Measurements from ENCODE around the gene ANG.
"Not testable (repeated sequence)": the region's sequence is repeated elsewhere in the genome, so short reads cannot be mapped to it uniquely, and the experiment has no call there.

Gene ANG

GRCh38 chr14:20659813-20660395, 28.7 kb upstream of the ANG start:
- no peak overlapping the region for H3K23ac ChIP-seq (ENCODE audit: low read length in 2 of 2)
- no peak overlapping the region for H3K4me2 ChIP-seq (ENCODE audit: low read length, poor library complexity, severe bottlenecking)
- no peak overlapping the region for H2BK120ac ChIP-seq (ENCODE audit: low read depth, low read length)
- no peak overlapping the region for H2AFZ ChIP-seq (ENCODE audit: low read depth, low read length)
- no peak overlapping the region for H2AK5ac ChIP-seq (ENCODE audit: low read length, severe bottlenecking)
- H3K9me3 ChIP-seq (ENCODE audit: control insufficient read depth, low read length) = no peaks in the 10 kb centered on the region
- H2BK15ac ChIP-seq (ENCODE audit: low read depth, poor library complexity, severe bottlenecking) = no peak overlapping the region
- no peak overlapping the region for H2BK5ac ChIP-seq (ENCODE audit: low read depth, low read length, poor library complexity, severe bottlenecking)
- H2BK12ac ChIP-seq (ENCODE audit: low read length in 2 of 2) = no peak overlapping the region
- no peak for DNase-seq
- H3K79me1 ChIP-seq (replicated peaks; ENCODE audit: low read length, poor library complexity, severe bottlenecking) = no peaks in the 10 kb centered on the region
- no peak overlapping the region for H3K27ac ChIP-seq (ENCODE audit: low read length, poor library complexity, severe bottlenecking)
- no peak overlapping the region for H3K18ac ChIP-seq (ENCODE audit: low read depth in 1 of 2, low read length in 2 of 2)
- WGBS = 47% methylated on average over 25 of the region's 26 CpGs
- no peak overlapping the region for H3K4ac ChIP-seq (ENCODE audit: low read depth in 1 of 2, low read length in 2 of 2)
- H3K4me1 ChIP-seq (ENCODE audit: control insufficient read depth, insufficient read depth, low read depth, low read length) = peaks cover 5% of the 10 kb centered on the region
- no peak overlapping the region for H3K14ac ChIP-seq (ENCODE audit: low read length in 2 of 2)
- H3K36me3 ChIP-seq (ENCODE audit: control insufficient read depth in 1 of 2, insufficient read depth in 2 of 2, low read depth in 1 of 2, low read length in 2 of 2) = no peaks in the 10 kb centered on the region
- H4K8ac ChIP-seq (ENCODE audit: low read length) = no peak overlapping the region
- H3K4me3 ChIP-seq (ENCODE audit: insufficient read depth in 1 of 2, low read depth in 1 of 2, low read length in 2 of 2) = no peak overlapping the region
- no peak overlapping the region for H4K91ac ChIP-seq (ENCODE audit: low read length)
- H3K9ac ChIP-seq (ENCODE audit: low read length) = no peak overlapping the region
- H3K27me3 ChIP-seq (ENCODE audit: control insufficient read depth in 1 of 2, insufficient read depth in 1 of 2, low read length in 2 of 2) = peaks cover 87 to 88% of the 10 kb centered on the region in 2 experiments

- DNase-seq = no peak
- Histone ChIP-seq H2BK5ac (ENCODE audit: low read depth, low read length, poor library complexity, severe bottlenecking) (no peak overlapping the region), H3K36me3 (ENCODE audit: control insufficient read depth in 1 of 2, insufficient read depth in 2 of 2, low read depth in 1 of 2, low read length in 2 of 2) (no peaks in the 10 kb centered on the region), H3K79me1 (replicated peaks; ENCODE audit: low read length, poor library complexity, severe bottlenecking) (no peaks in the 10 kb centered on the region), H3K4me1 (ENCODE audit: control insufficient read depth, insufficient read depth, low read depth, low read length) (peaks cover 5% of the 10 kb centered on the region), H3K18ac (ENCODE audit: low read depth in 1 of 2, low read length in 2 of 2) (no peak overlapping the region), H3K4ac (ENCODE audit: low read depth in 1 of 2, low read length in 2 of 2) (no peak overlapping the region), H3K9me3 (ENCODE audit: control insufficient read depth, low read length) (no peaks in the 10 kb centered on the region), H3K4me2 (ENCODE audit: low read length, poor library complexity, severe bottlenecking) (no peak overlapping the region), H4K91ac (ENCODE audit: low read length) (no peak overlapping the region), H3K23ac (ENCODE audit: low read length in 2 of 2) (no peak overlapping the region), H2BK120ac (ENCODE audit: low read depth, low read length) (no peak overlapping the region), H3K4me3 (ENCODE audit: insufficient read depth in 1 of 2, low read depth in 1 of 2, low read length in 2 of 2) (no peak overlapping the region), H3K14ac (ENCODE audit: low read length in 2 of 2) (no peak overlapping the region), H2BK15ac (ENCODE audit: low read depth, poor library complexity, severe bottlenecking) (no peak overlapping the region), H2AK5ac (ENCODE audit: low read length, severe bottlenecking) (no peak overlapping the region), H2BK12ac (ENCODE audit: low read length in 2 of 2) (no peak overlapping the region), H3K9ac (ENCODE audit: low read length) (no peak overlapping the region), H3K27ac (ENCODE audit: low read length, poor library complexity, severe bottlenecking) (no peak overlapping the region), H3K27me3 (ENCODE audit: control insufficient read depth in 1 of 2, insufficient read depth in 1 of 2, low read length in 2 of 2) (peaks cover 83 to 84% of the 10 kb centered on the region in 2 experiments), H4K8ac (ENCODE audit: low read length) (no peak overlapping the region), H2AFZ (ENCODE audit: low read depth, low read length) (no peak overlapping the region)
- WGBS = 30% methylated on average over 1 of the region's 2 CpGs
Observed at GRCh38 chr14:20661197-20661596, 27.4 kb upstream of the ANG start.

- H4K91ac ChIP-seq (ENCODE audit: low read length) = no peak overlapping the region
- peak; percentile 34 for DNase-seq
- H4K8ac ChIP-seq (ENCODE audit: low read length) = no peak overlapping the region
- H3K36me3 ChIP-seq (ENCODE audit: control insufficient read depth in 1 of 2, insufficient read depth in 2 of 2, low read depth in 1 of 2, low read length in 2 of 2) = no peaks in the 10 kb centered on the region
- H3K14ac ChIP-seq (ENCODE audit: low read length in 2 of 2) = no peak overlapping the region
- peaks cover 5% of the 10 kb centered on the region for H3K4me1 ChIP-seq (ENCODE audit: control insufficient read depth, insufficient read depth, low read depth, low read length)
- no peak overlapping the region for H2BK15ac ChIP-seq (ENCODE audit: low read depth, poor library complexity, severe bottlenecking)
- no peak overlapping the region for H3K18ac ChIP-seq (ENCODE audit: low read depth in 1 of 2, low read length in 2 of 2)
- H3K27me3 ChIP-seq (ENCODE audit: control insufficient read depth in 1 of 2, insufficient read depth in 1 of 2, low read length in 2 of 2) = peaks cover 68 to 80% of the 10 kb centered on the region in 2 experiments
- H3K4me3 ChIP-seq (ENCODE audit: insufficient read depth in 1 of 2, low read depth in 1 of 2, low read length in 2 of 2) = peak overlapping the region in 1 of 2 experiments; percentile 55
- no peak overlapping the region for H3K4ac ChIP-seq (ENCODE audit: low read depth in 1 of 2, low read length in 2 of 2)
- no peak overlapping the region for H3K27ac ChIP-seq (ENCODE audit: low read length, poor library complexity, severe bottlenecking)
- H3K9ac ChIP-seq (ENCODE audit: low read length) = no peak overlapping the region
- no peak overlapping the region for H2BK5ac ChIP-seq (ENCODE audit: low read depth, low read length, poor library complexity, severe bottlenecking)
- H2AFZ ChIP-seq (ENCODE audit: low read depth, low read length) = no peak overlapping the region
- WGBS = 3% methylated on average over 26 of the region's 31 CpGs
- no peak overlapping the region for H3K23ac ChIP-seq (ENCODE audit: low read length in 2 of 2)
- no peaks in the 10 kb centered on the region for H3K79me1 ChIP-seq (replicated peaks; ENCODE audit: low read length, poor library complexity, severe bottlenecking)
- no peak overlapping the region for H2AK5ac ChIP-seq (ENCODE audit: low read length, severe bottlenecking)
- H3K4me2 ChIP-seq (ENCODE audit: low read length, poor library complexity, severe bottlenecking) = no peak overlapping the region
- H2BK12ac ChIP-seq (ENCODE audit: low read length in 2 of 2) = no peak overlapping the region
- no peaks in the 10 kb centered on the region for H3K9me3 ChIP-seq (ENCODE audit: control insufficient read depth, low read length)
- H2BK120ac ChIP-seq (ENCODE audit: low read depth, low read length) = no peak overlapping the region
Observed at GRCh38 chr14:20662968-20663732, 25.4 kb upstream of the ANG start.

GRCh38 chr14:20666400-20666961, 22.1 kb upstream of the ANG start:
- DNase-seq; H2BK120ac ChIP-seq (ENCODE audit: low read depth, low read length); H3K9me3 ChIP-seq (ENCODE audit: control insufficient read depth, low read length); H3K4me3 ChIP-seq (ENCODE audit: insufficient read depth in 1 of 2, low read depth in 1 of 2, low read length in 2 of 2); H3K4me2 ChIP-seq (ENCODE audit: low read length, poor library complexity, severe bottlenecking); H3K18ac ChIP-seq (ENCODE audit: low read depth in 1 of 2, low read length in 2 of 2); H4K91ac ChIP-seq (ENCODE audit: low read length); H2BK15ac ChIP-seq (ENCODE audit: low read depth, poor library complexity, severe bottlenecking); H2BK5ac ChIP-seq (ENCODE audit: low read depth, low read length, poor library complexity, severe bottlenecking); H3K23ac ChIP-seq (ENCODE audit: low read length in 2 of 2); H3K27ac ChIP-seq (ENCODE audit: low read length, poor library complexity, severe bottlenecking); H3K9ac ChIP-seq (ENCODE audit: low read length); H2AFZ ChIP-seq (ENCODE audit: low read depth, low read length); H3K36me3 ChIP-seq (ENCODE audit: control insufficient read depth in 1 of 2, insufficient read depth in 2 of 2, low read depth in 1 of 2, low read length in 2 of 2); H3K4me1 ChIP-seq (ENCODE audit: control insufficient read depth, insufficient read depth, low read depth, low read length); H2BK12ac ChIP-seq (ENCODE audit: low read length in 2 of 2); H3K14ac ChIP-seq (ENCODE audit: low read length in 2 of 2); H4K8ac ChIP-seq (ENCODE audit: low read length); H2AK5ac ChIP-seq (ENCODE audit: low read length, severe bottlenecking); H3K79me1 ChIP-seq (replicated peaks; ENCODE audit: low read length, poor library complexity, severe bottlenecking); H3K4ac ChIP-seq (ENCODE audit: low read depth in 1 of 2, low read length in 2 of 2): not testable (repeated sequence)
- peaks cover 48 to 63% of the 10 kb centered on the region in 2 experiments for H3K27me3 ChIP-seq (ENCODE audit: control insufficient read depth in 1 of 2, insufficient read depth in 1 of 2, low read length in 2 of 2)
- WGBS = 79% methylated on average over 5 of the region's 7 CpGs
